GM12878 (cell line): ENCODE data around the gene DHRS7B. TPM values are rescaled to one million over a fixed set of nuclear protein-coding genes. Genes with fewer than 3 reads are reported as not detected.
A peak's percentile ranks its signal among the peaks of the same experiment; 100 is the strongest.
"Not testable (repeated sequence)": the region's sequence is repeated elsewhere in the genome, so short reads cannot be mapped to it uniquely, and the experiment has no call there.

Source experiments
- ATAC-seq: fragments of 200-7000 bp; cut with Tn5 transposase; 3 replicates; pipeline ENCODE4 v1.9.1; 2020; ENCODE audit warnings: mild to moderate bottlenecking, moderate library complexity
- BruUV-seq: library from RNA; stranded (reverse); fragments of 400-500 nt; replicated peaks from 2 replicates; lab custom pipeline; 2021; lab: Mats Ljungman, UMichigan
- CTCF ChIA-PET: fragments of 300-600 bp; sonication (Branson Sonifier 250); formaldehyde crosslinking; extraction: SDS; loops from one replicate; lab custom pipeline; 2021; ENCODE audit warnings: inconsistent platforms; lab: Yijun Ruan, JAX
- POLR2A ChIA-PET: fragments of 350-600 bp; formaldehyde crosslinking; extraction: SDS; loops from one replicate; lab custom pipeline; 2021; ENCODE audit warnings: inconsistent platforms; lab: Charles Lee
- RAD21 ChIA-PET: fragments of 300-600 bp; sonication (Branson Sonifier 250); formaldehyde crosslinking; loops from one replicate; lab custom pipeline; 2023; ENCODE audit warnings: antibody characterized with exemption; ENCODE audit not compliant: unreplicated experiment; lab: Charles Lee
- SMC1A ChIA-PET: fragments of 300-600 bp; sonication (Branson Sonifier 250); formaldehyde crosslinking; loops from one replicate; lab custom pipeline; 2023; ENCODE audit not compliant: unreplicated experiment, uncharacterized antibody; lab: Charles Lee
- DNase-seq: peaks from one replicate; pipeline ENCODE4 v3.0.0-alpha.2; 2011; ENCODE audit warnings: low read depth, low spot score
- FAIRE-seq: peaks from 3 replicates; lab custom pipeline; 2011; peaks lifted over from hg19 to GRCh38; lab: Jason Lieb, UNC
- H2AFZ ChIP-seq: 2 replicates; pipeline ENCODE4 v1.6.0; 2011; ENCODE audit warnings: low read depth, low read length, control low read depth; ENCODE audit not compliant: control insufficient read depth
- H3K27ac ChIP-seq: 2 replicates; pipeline ENCODE4 v1.5.1; 2011; ENCODE audit warnings: control low read depth; ENCODE audit not compliant: control insufficient read depth, insufficient read depth
- H3K27me3 ChIP-seq, 2 experiments: replicated peaks in 1 of 2; 2 replicates each; pipeline versions ENCODE4 v1.6.0 to v1.6.1; 2011; ENCODE audit warnings: low read length in 1 of 2; ENCODE audit not compliant: control insufficient read depth in 2 of 2, insufficient read depth in 2 of 2
- H3K36me3 ChIP-seq, 2 experiments: 2 replicates each; pipeline ENCODE4 v1.5.1; 2011; ENCODE audit warnings: low read length in 1 of 2; ENCODE audit not compliant: control insufficient read depth in 2 of 2, insufficient read depth in 2 of 2
- H3K4me1 ChIP-seq: 2 replicates; pipeline ENCODE4 v1.6.1; 2011; ENCODE audit warnings: mild to moderate bottlenecking, low read length, moderate library complexity, mixed read lengths; ENCODE audit not compliant: control insufficient read depth, insufficient read depth
- H3K4me2 ChIP-seq: 2 replicates; pipeline ENCODE4 v1.6.0; 2011; ENCODE audit warnings: control low read depth; ENCODE audit not compliant: control insufficient read depth, insufficient read depth
- H3K4me3 ChIP-seq: fragments of 200-600 bp; sonication (generic); 2 replicates; pipeline ENCODE4 v1.5.1; 2016
- H3K79me2 ChIP-seq: 2 replicates; pipeline ENCODE4 v1.6.0; 2011; ENCODE audit warnings: low read length; ENCODE audit not compliant: control insufficient read depth, insufficient read depth
- H3K9ac ChIP-seq: 2 replicates; pipeline ENCODE4 v1.8.0; 2011; ENCODE audit warnings: low read length, control low read depth, mixed read lengths; ENCODE audit not compliant: control insufficient read depth, insufficient read depth
- H3K9me3 ChIP-seq: replicated peaks from 3 replicates; pipeline ENCODE4 v1.5.1; 2011; ENCODE audit warnings: mild to moderate bottlenecking, low read length; ENCODE audit not compliant: control insufficient read depth, insufficient read depth
- H4K20me1 ChIP-seq: 2 replicates; pipeline ENCODE4 v1.6.0; 2011; ENCODE audit not compliant: control insufficient read depth, insufficient read depth
- ETV6 ChIP-seq, 2 experiments: fragments of 450-650 bp in 1 of 2; IDR thresholded peaks in 1 of 2; conservative IDR thresholded peaks in 1 of 2; 2 replicates each; pipeline ENCODE4 v1.6.1; 2014; ENCODE audit warnings: antibody characterized with exemption in 1 of 2, borderline replicate concordance in 1 of 2, low read depth in 1 of 2, mild to moderate bottlenecking in 1 of 2, moderate library complexity in 1 of 2
- RUNX3 ChIP-seq: IDR thresholded peaks from 2 replicates; pipeline ENCODE4 v1.6.1; 2012; ENCODE audit warnings: low read length, inconsistent platforms
- YBX1 ChIP-seq: fragments of 450-650 bp; IDR thresholded peaks from 2 replicates; pipeline ENCODE4 v1.6.1; 2016; ENCODE audit warnings: antibody characterized with exemption
- WGBS: methylation state at CpG from one replicate; pipeline ENCODE4 v1.1.6; 2016; ENCODE audit warnings: low lambda C conversion rate; ENCODE audit not compliant: insufficient replicate concordance, insufficient coverage; ENCODE audit errors: missing lambda C conversion rate; 5-methylcytosine and 5-hydroxymethylcytosine counted together
- in situ Hi-C: fragments of 300-500 bp; cut with MboI; formaldehyde crosslinking; loops from 9 replicates; pipeline ENCODE4 v1.14.3; 2018; ENCODE audit warnings: mixed read lengths
- intact Hi-C: fragments of 100-400 bp; cut with micrococcal nuclease; formaldehyde crosslinking; loops from one replicate; pipeline ENCODE4 v1.14.2; 2022; ENCODE audit not compliant: unreplicated experiment
- polyA plus RNA-seq, 11 experiments: library from polyadenylated mRNA; depleted of rRNA in 4 of 11; unstranded in 6 of 11; stranded (reverse) in 5 of 11; fragments of >200 nt; fragmentation: Nextera tagmentation in 4 of 11; fragmentation: Illumina TruSeq in 1 of 11; extraction: Ambion mirVana in 4 of 11; extraction: Trizol in 1 of 11; gene quantifications; 1 replicate in 1 of 11; 2 replicates in 10 of 11; pipeline versions ENCODE4 v1.2.1 to v1.2.3, GENCODE V29; 2011 to 2016; ENCODE audit warnings: inconsistent platforms in 2 of 11, missing spikeins in 2 of 11, low read depth in 1 of 11
- total RNA-seq, 4 experiments: library from RNA; depleted of rRNA in 3 of 4; stranded (reverse); fragments of >200 nt in 3 of 4; fragmentation: Illumina TruSeq in 1 of 4; extraction: Trizol in 1 of 4; gene quantifications; 2 replicates each; pipeline versions ENCODE4 v1.2.1 to v1.2.3, GENCODE V29; 2013 to 2021

DHRS7B gene
- total and polyA plus RNA-seq, 10 of the 15 experiments (the other 5 are each of a cell fraction or from before 2014, with no cell fraction given) = 11.1 to 35.6 (median 23.0) TPM

DNA sequence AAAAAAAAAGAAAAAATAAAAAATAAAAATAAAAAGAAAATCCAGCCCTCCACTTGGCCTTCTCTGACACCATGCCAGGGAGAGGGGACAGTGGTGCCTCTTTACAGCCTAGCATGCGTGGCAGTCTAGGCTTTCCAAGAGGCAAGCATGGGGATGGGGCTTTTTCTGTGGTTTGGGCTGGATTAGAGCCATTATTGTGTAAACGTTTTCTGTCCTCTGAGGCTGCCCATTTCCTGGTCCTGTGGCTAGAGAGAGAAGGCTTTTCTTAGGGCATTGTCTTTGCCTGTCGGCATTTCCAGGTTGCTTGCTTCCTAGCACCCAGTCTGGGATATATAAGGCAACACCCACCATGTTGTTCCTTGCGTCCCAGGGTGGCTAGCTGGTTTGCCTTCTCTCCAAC lies 2.7 kb upstream of the DHRS7B start:
- ChIA-PET SMC1A (no interaction called here), CTCF (no interaction called here), RAD21 (no interaction called here), POLR2A (interaction anchor here (0.6 kb wide), 1 partner anchor 8 kb away, joined by 6 read pairs; no protein-coding TSS in a partner anchor)
- peak; percentile 61; the same call in 1 of the 2 replicates for TF ChIP-seq RUNX3
- TF ChIP-seq ETV6 (conservative IDR thresholded peaks at IDR 0.05 in 1 of 2, IDR thresholded peaks at IDR 0.05 in 1 of 2; ENCODE audit: borderline replicate concordance in 1 of 2, low read depth in 1 of 2) = peak in 1 of 2 experiments; percentile 55; a peak in 2 of 4 replicates
- no peak for TF ChIP-seq YBX1
- WGBS = 63% methylated on average over 4 of the region's 4 CpGs
- Histone ChIP-seq H3K4me1 (no peaks in the 10 kb centered on the region; the same call in 1 of the 2 replicates), H4K20me1 (no peaks in the 10 kb centered on the region), H3K4me3 (no peak overlapping the region), H3K27ac (no peak overlapping the region), H3K36me3 (no peaks in the 10 kb centered on the region), H3K4me2 (no peak overlapping the region), H3K9ac (no peak overlapping the region), H3K79me2 (peaks cover 12% of the 10 kb centered on the region), H3K27me3 (no peaks in the 10 kb centered on the region), H2AFZ (no peak overlapping the region), H3K9me3 (no peaks in the 10 kb centered on the region)
- intact Hi-C loops = loop anchor here (10.0 kb wide), 1 partner anchor 331 kb away; no protein-coding TSS in a partner anchor
- DNase-seq = no peak
- no peak for FAIRE-seq
- ATAC-seq = peak; percentile 6; the same call in 2 of the 3 replicates
- in situ Hi-C loops = loop anchor here (5.0 kb wide), 2 partner anchors 153 to 388 kb away; no protein-coding TSS in a partner anchor
- no TSS peak for BruUV-seq

DNA sequence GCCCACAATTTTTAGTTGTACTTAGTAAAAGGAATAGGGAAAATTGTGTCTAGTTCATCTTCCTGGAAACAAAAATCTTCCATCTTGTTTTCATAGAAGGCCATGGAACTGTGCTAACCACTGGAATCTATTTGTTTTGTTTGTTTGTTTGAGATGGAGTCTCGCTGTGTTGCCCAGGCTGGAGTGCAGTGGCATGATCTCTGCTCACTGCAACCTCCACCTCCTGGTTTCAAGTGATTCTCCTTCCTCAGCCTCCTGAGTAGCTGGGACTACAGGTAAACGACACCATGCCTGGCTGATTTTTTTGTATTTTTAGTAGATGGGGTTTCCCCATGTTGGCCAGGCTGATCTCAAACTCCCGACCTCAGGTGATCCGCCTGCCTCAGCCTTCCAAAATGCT lies 2.2 kb upstream of the DHRS7B start:
- RAD21 ChIA-PET, H2AFZ ChIP-seq, SMC1A ChIA-PET, H3K4me3 ChIP-seq, POLR2A ChIA-PET, H3K9ac ChIP-seq, H3K27ac ChIP-seq, H4K20me1 ChIP-seq, BruUV-seq, DNase-seq, H3K4me2 ChIP-seq, ATAC-seq, H3K27me3 ChIP-seq, H3K9me3 ChIP-seq, H3K36me3 ChIP-seq, H3K4me1 ChIP-seq: not testable (repeated sequence)
- intact Hi-C loops (loop anchor here (10.0 kb wide), 1 partner anchor 330 kb away; no protein-coding TSS in a partner anchor), in situ Hi-C loops (loop anchor here (5.0 kb wide), 2 partner anchors 153 to 388 kb away; no protein-coding TSS in a partner anchor)
- peaks cover 12% of the 10 kb centered on the region for H3K79me2 ChIP-seq
- CTCF ChIA-PET = interaction anchor here (1.0 kb wide), 1 partner anchor 89 kb away, joined by 3 read pairs; no protein-coding TSS in a partner anchor
- FAIRE-seq = peak; percentile 44
- 24% methylated on average over 4 of the region's 4 CpGs for WGBS
